Smooth muscle cell (in vitro differentiated cells): ENCODE results near the gene CHST13. TPM values are rescaled to one million over a fixed set of nuclear protein-coding genes. Genes with fewer than 3 reads are reported as not detected.

Source experiments
- DNase-seq: peaks from one replicate; lab custom pipeline; 2025; ENCODE audit not compliant: unreplicated experiment; lab: John Stamatoyannopoulos, UW
- H2AFZ ChIP-seq: fragments of 200-600 bp; sonication (generic); 2 replicates; pipeline ENCODE4 v1.6.0; 2016; ENCODE audit warnings: antibody characterized with exemption, low read depth, mild to moderate bottlenecking
- H3F3A ChIP-seq: fragments of 200-600 bp; sonication (generic); 2 replicates; pipeline ENCODE4 v1.6.0; 2017; ENCODE audit warnings: antibody characterized with exemption, low read depth
- H3K27ac ChIP-seq: fragments of 200-600 bp; sonication (generic); 2 replicates; pipeline ENCODE4 v1.5.1; 2016; ENCODE audit warnings: low read depth, mild to moderate bottlenecking
- H3K27me3 ChIP-seq: fragments of 200-600 bp; sonication (generic); 2 replicates; pipeline ENCODE4 v1.6.1; 2016; ENCODE audit warnings: low read depth, mild to moderate bottlenecking
- H3K36me3 ChIP-seq: fragments of 200-600 bp; sonication (generic); 2 replicates; pipeline ENCODE4 v1.5.1; 2016; ENCODE audit warnings: low read depth
- H3K4me1 ChIP-seq: fragments of 200-600 bp; sonication (generic); 2 replicates; pipeline ENCODE4 v1.5.1; 2016; ENCODE audit warnings: low read depth
- H3K4me2 ChIP-seq: fragments of 200-600 bp; sonication (generic); 2 replicates; pipeline ENCODE4 v1.6.0; 2016; ENCODE audit warnings: mild to moderate bottlenecking
- H3K4me3 ChIP-seq: fragments of 200-600 bp; sonication (generic); 2 replicates; pipeline ENCODE4 v1.5.1; 2016; ENCODE audit warnings: mild to moderate bottlenecking
- H3K79me2 ChIP-seq: fragments of 200-600 bp; sonication (generic); 2 replicates; pipeline ENCODE4 v1.6.0; 2016; ENCODE audit warnings: low read depth, mild to moderate bottlenecking
- H3K9ac ChIP-seq: fragments of 200-600 bp; sonication (generic); 2 replicates; pipeline ENCODE4 v1.6.0; 2016; ENCODE audit warnings: low read depth
- H3K9me3 ChIP-seq: fragments of 200-600 bp; sonication (generic); replicated peaks from 2 replicates; pipeline ENCODE4 v1.5.1; 2016; ENCODE audit warnings: low read depth
- H4K20me1 ChIP-seq: fragments of 200-600 bp; sonication (generic); 2 replicates; pipeline ENCODE4 v1.6.0; 2016; ENCODE audit warnings: low read depth
- WGBS: methylation state at CpG from one replicate; pipeline ENCODE4 v1.1.7; 2016; ENCODE audit warnings: low lambda C conversion rate; 5-methylcytosine and 5-hydroxymethylcytosine counted together
- polyA plus RNA-seq: library from polyadenylated mRNA; unstranded; fragments of >200 nt; fragmentation: Nextera tagmentation; extraction: Ambion mirVana; gene quantifications from 2 replicates; pipeline ENCODE4 v1.2.1, GENCODE V29; 2016
- total RNA-seq: library from RNA; depleted of rRNA; stranded (reverse); fragments of >200 nt; gene quantifications from 2 replicates; pipeline ENCODE4 v1.2.3, GENCODE V29; 2014
- TF ChIP-seq, protein P1 (sequence below): fragments of 200-600 bp; sonication (generic); IDR thresholded peaks from 2 replicates; pipeline ENCODE4 v1.5.1; 2017; ENCODE audit warnings: borderline replicate concordance, mild to moderate bottlenecking, antibody characterized with exemption; ENCODE audit not compliant: insufficient read depth, poor library complexity, severe bottlenecking

Gene CHST13
- total and polyA plus RNA-seq, 2 experiments from 2014 or later: not detected

GRCh38 chr3:126570103-126570541 is 46.2 kb downstream of the CHST13 start:
- no peak overlapping the region for H3K4me3 ChIP-seq
- H3K79me2 ChIP-seq: no peaks in the 10 kb centered on the region
- H3K9ac ChIP-seq: no peak overlapping the region
- TF ChIP-seq, protein P1, sequence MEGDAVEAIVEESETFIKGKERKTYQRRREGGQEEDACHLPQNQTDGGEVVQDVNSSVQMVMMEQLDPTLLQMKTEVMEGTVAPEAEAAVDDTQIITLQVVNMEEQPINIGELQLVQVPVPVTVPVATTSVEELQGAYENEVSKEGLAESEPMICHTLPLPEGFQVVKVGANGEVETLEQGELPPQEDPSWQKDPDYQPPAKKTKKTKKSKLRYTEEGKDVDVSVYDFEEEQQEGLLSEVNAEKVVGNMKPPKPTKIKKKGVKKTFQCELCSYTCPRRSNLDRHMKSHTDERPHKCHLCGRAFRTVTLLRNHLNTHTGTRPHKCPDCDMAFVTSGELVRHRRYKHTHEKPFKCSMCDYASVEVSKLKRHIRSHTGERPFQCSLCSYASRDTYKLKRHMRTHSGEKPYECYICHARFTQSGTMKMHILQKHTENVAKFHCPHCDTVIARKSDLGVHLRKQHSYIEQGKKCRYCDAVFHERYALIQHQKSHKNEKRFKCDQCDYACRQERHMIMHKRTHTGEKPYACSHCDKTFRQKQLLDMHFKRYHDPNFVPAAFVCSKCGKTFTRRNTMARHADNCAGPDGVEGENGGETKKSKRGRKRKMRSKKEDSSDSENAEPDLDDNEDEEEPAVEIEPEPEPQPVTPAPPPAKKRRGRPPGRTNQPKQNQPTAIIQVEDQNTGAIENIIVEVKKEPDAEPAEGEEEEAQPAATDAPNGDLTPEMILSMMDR: no peak
- H3K9me3 ChIP-seq: no peaks in the 10 kb centered on the region
- no peaks in the 10 kb centered on the region for H3F3A ChIP-seq
- H2AFZ ChIP-seq: no peak overlapping the region
- WGBS: 84% methylated on average over 6 of the region's 6 CpGs
- no peaks in the 10 kb centered on the region for H4K20me1 ChIP-seq
- peaks cover 6% of the 10 kb centered on the region for H3K27me3 ChIP-seq
- H3K4me1 ChIP-seq: no peaks in the 10 kb centered on the region
- H3K27ac ChIP-seq: no peak overlapping the region
- no peaks in the 10 kb centered on the region for H3K36me3 ChIP-seq
- no peak overlapping the region for H3K4me2 ChIP-seq
- DNase-seq: no peak

DNA sequence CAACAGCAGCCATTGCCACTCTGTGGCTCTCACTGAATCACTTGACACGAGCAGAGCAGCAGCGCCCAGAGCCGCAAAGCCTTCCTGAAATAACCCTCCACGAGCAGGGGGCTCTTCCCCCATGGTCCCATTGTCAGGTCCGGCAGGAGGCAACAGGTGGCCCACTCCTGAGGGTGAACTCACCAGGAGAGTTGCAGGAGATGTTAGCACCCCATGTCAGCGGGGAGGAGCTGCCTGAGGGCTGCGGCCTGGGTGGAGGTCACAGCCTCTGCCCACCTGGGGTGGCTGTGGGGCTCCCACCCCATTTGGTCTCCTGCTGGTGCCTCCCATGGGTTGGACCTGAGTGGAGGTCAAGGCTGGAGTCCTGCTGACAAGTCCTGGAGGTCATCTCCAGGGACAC is 47.1 kb downstream of the CHST13 start:
- no peaks in the 10 kb centered on the region for H3K4me1 ChIP-seq
- H3K9ac ChIP-seq: no peak overlapping the region
- TF ChIP-seq, protein P1: no peak
- no peak overlapping the region for H3K4me2 ChIP-seq
- WGBS: 96% methylated on average over 7 of the region's 7 CpGs
- H3K9me3 ChIP-seq: no peaks in the 10 kb centered on the region
- no peaks in the 10 kb centered on the region for H3K79me2 ChIP-seq
- no peak overlapping the region for H3K27ac ChIP-seq
- H2AFZ ChIP-seq: no peak overlapping the region
- DNase-seq: no peak
- H3K36me3 ChIP-seq: no peaks in the 10 kb centered on the region
- no peaks in the 10 kb centered on the region for H3K27me3 ChIP-seq
- H4K20me1 ChIP-seq: no peaks in the 10 kb centered on the region
- H3F3A ChIP-seq: no peaks in the 10 kb centered on the region
- H3K4me3 ChIP-seq: no peak overlapping the region

- no peaks in the 10 kb centered on the region for H3K9me3 ChIP-seq
- H3K79me2 ChIP-seq: no peaks in the 10 kb centered on the region
- H4K20me1 ChIP-seq: no peaks in the 10 kb centered on the region
- H3K27ac ChIP-seq: no peak overlapping the region
- no peaks in the 10 kb centered on the region for H3F3A ChIP-seq
- no peaks in the 10 kb centered on the region for H3K36me3 ChIP-seq
- TF ChIP-seq, protein P1: no peak
- H3K4me3 ChIP-seq: no peak overlapping the region
- DNase-seq: no peak
- H3K4me2 ChIP-seq: no peak overlapping the region
- H2AFZ ChIP-seq: no peak overlapping the region
- WGBS: 92% methylated on average over 14 of the region's 15 CpGs
- no peak overlapping the region for H3K9ac ChIP-seq
- H3K4me1 ChIP-seq: no peaks in the 10 kb centered on the region
- H3K27me3 ChIP-seq: no peaks in the 10 kb centered on the region
Measured at GRCh38 chr3:126573492-126574117, 49.6 kb downstream of the CHST13 start.

- Histone ChIP-seq H3K79me2 (no peaks in the 10 kb centered on the region), H3K4me3 (no peak overlapping the region), H3K27ac (no peak overlapping the region), H3K4me2 (no peak overlapping the region), H3F3A (no peaks in the 10 kb centered on the region), H3K36me3 (no peaks in the 10 kb centered on the region), H3K4me1 (no peaks in the 10 kb centered on the region), H4K20me1 (no peaks in the 10 kb centered on the region), H3K9me3 (no peaks in the 10 kb centered on the region), H3K9ac (no peak overlapping the region), H2AFZ (no peak overlapping the region), H3K27me3 (peaks cover 8% of the 10 kb centered on the region)
- TF ChIP-seq, protein P1: no peak
- 41% methylated on average over 2 of the region's 2 CpGs for WGBS
- DNase-seq: no peak
Measured at GRCh38 chr3:126577261-126577660, 53.3 kb downstream of the CHST13 start.
